HepG2 (cell line): ENCODE measurements around the gene ASCC3. TPM values are rescaled to one million over a fixed set of nuclear protein-coding genes. Genes with fewer than 3 reads are reported as not detected.
A peak's percentile ranks its signal among the peaks of the same experiment; 100 is the strongest.

Source experiments
- ATF5 ChIP-seq: sonication (generic); formaldehyde crosslinking; IDR thresholded peaks from 2 replicates; pipeline ENCODE4 v1.4.0; 2020; ENCODE audit warnings: mild to moderate bottlenecking, low read depth, missing genetic modification reagents
- BRCA1 ChIP-seq: sonication (generic); formaldehyde crosslinking; IDR thresholded peaks from 2 replicates; pipeline ENCODE4 v1.4.0; 2020; ENCODE audit warnings: missing genetic modification reagents
- CSRNP2 ChIP-seq: sonication (generic); formaldehyde crosslinking; conservative IDR thresholded peaks from 2 replicates; pipeline ENCODE4 v1.8.0; 2022; ENCODE audit warnings: low read depth, missing genetic modification reagents
- DPF2 ChIP-seq: sonication (generic); formaldehyde crosslinking; IDR thresholded peaks from 2 replicates; pipeline ENCODE4 v1.4.0; 2020; ENCODE audit warnings: mild to moderate bottlenecking, low read depth, missing genetic modification reagents, borderline replicate concordance
- HNF1A ChIP-seq, 2 experiments: sonication (generic) in 1 of 2; formaldehyde crosslinking in 1 of 2; IDR thresholded peaks; 2 replicates each; pipeline versions ENCODE4 v1.4.0 to v1.6.1; 2016 to 2020; ENCODE audit warnings: borderline replicate concordance in 1 of 2, low read depth in 1 of 2, mild to moderate bottlenecking in 1 of 2, missing genetic modification reagents in 1 of 2
- IRX3 ChIP-seq: sonication (generic); formaldehyde crosslinking; IDR thresholded peaks from 2 replicates; pipeline ENCODE4 v1.8.1; 2023; ENCODE audit warnings: mild to moderate bottlenecking, low read depth, missing genetic modification reagents, borderline replicate concordance
- JUND ChIP-seq: sonication (generic); formaldehyde crosslinking; IDR thresholded peaks from 2 replicates; pipeline ENCODE4 v1.8.0; 2022; ENCODE audit warnings: mild to moderate bottlenecking, missing genetic modification reagents
- NR2C2 ChIP-seq: sonication (generic); formaldehyde crosslinking; IDR thresholded peaks from 2 replicates; pipeline ENCODE4 v1.4.0; 2020; ENCODE audit warnings: missing genetic modification reagents, mild to moderate bottlenecking, moderate library complexity, borderline replicate concordance
- NR2F6 ChIP-seq, 2 experiments: IDR thresholded peaks; 2 replicates each; pipeline ENCODE4 v1.6.1; 2016; ENCODE audit warnings: antibody characterized with exemption in 1 of 2, mild to moderate bottlenecking in 1 of 2
- PRDM10 ChIP-seq: sonication (generic); formaldehyde crosslinking; IDR thresholded peaks from 2 replicates; pipeline ENCODE4 v1.4.0; 2020; ENCODE audit warnings: low read depth, missing genetic modification reagents
- SALL1 ChIP-seq: sonication (generic); formaldehyde crosslinking; IDR thresholded peaks from 2 replicates; pipeline ENCODE4 v1.8.0; 2022; ENCODE audit warnings: mild to moderate bottlenecking, missing genetic modification reagents
- ZFYVE20 ChIP-seq: sonication (generic); formaldehyde crosslinking; IDR thresholded peaks from 2 replicates; pipeline ENCODE4 v1.8.0; 2023; ENCODE audit warnings: low read depth, mild to moderate bottlenecking, moderate library complexity, missing genetic modification reagents, borderline replicate concordance
- ZMAT5 ChIP-seq: sonication (generic); formaldehyde crosslinking; IDR thresholded peaks from 2 replicates; pipeline ENCODE4 v1.5.0; 2020; ENCODE audit warnings: mild to moderate bottlenecking, low read depth, missing genetic modification reagents, borderline replicate concordance
- ZNF33B ChIP-seq: sonication (generic); formaldehyde crosslinking; IDR thresholded peaks from 2 replicates; pipeline ENCODE4 v1.5.1; 2020; ENCODE audit warnings: mild to moderate bottlenecking, missing genetic modification reagents
- ZNF564 ChIP-seq: sonication (generic); formaldehyde crosslinking; IDR thresholded peaks from 2 replicates; pipeline ENCODE4 v1.8.1; 2023; ENCODE audit warnings: mild to moderate bottlenecking, missing genetic modification reagents
- ZNF639 ChIP-seq: conservative IDR thresholded peaks from 2 replicates; pipeline ENCODE4 v1.6.1; 2018; ENCODE audit warnings: missing genetic modification reagents
- polyA plus RNA-seq, 8 experiments: library from polyadenylated mRNA; depleted of rRNA in 3 of 8; stranded (reverse) in 7 of 8; unstranded in 1 of 8; fragments of >200 nt; fragmentation: Illumina TruSeq in 4 of 8; extraction: Trizol in 4 of 8; gene quantifications; 2 replicates each; pipeline versions ENCODE4 v1.2.1 to v1.2.3, GENCODE V29; 2011 to 2016; ENCODE audit warnings: low read depth in 4 of 8, missing spikeins in 1 of 8, mixed read lengths in 1 of 8; ENCODE audit not compliant: insufficient read depth in 1 of 8
- total RNA-seq, 5 experiments: library from RNA; depleted of rRNA; stranded (reverse); fragments of >200 nt; fragmentation: Illumina TruSeq; extraction: Trizol; gene quantifications; 2 replicates each; pipeline ENCODE4 v1.2.3, GENCODE V29; 2016; ENCODE audit warnings: low read depth in 1 of 5

ASCC3 gene
- total and polyA plus RNA-seq, 2 of the 13 experiments (the other 11 are each of a cell fraction or from before 2014, with no cell fraction given): 23.1 to 55.7 TPM

GRCh38 chr6:100482698-100483097 is 398.4 kb downstream of the ASCC3 start (continued):
- TF ChIP-seq ZNF639 (CRISPR knock-in tag) (no peak), IRX3 (CRISPR knock-in tag) (no peak), PRDM10 (CRISPR knock-in tag) (no peak), BRCA1 (CRISPR knock-in tag) (no peak), ZNF33B (no peak), ZMAT5 (CRISPR knock-in tag) (no peak), NR2C2 (CRISPR knock-in tag) (no peak), JUND (no peak), ATF5 (no peak), SALL1 (peak; percentile 52), NR2F6 (IDR thresholded peaks at IDR 0.05) (no peak), NR2F6 (CRISPR knock-in tag; IDR thresholded peaks at IDR 0.05) (peak; percentile 44; the same call in 1 of the 2 replicates), DPF2 (CRISPR knock-in tag) (no peak), ZFYVE20 (CRISPR knock-in tag) (no peak), ZNF564 (CRISPR knock-in tag) (0 out of 2 replicates have a peak, but pooled peaks have one; percentile 50), CSRNP2 (CRISPR knock-in tag) (no peak), HNF1A (IDR thresholded peaks at IDR 0.05; ENCODE audit: low read depth) (no peak), HNF1A (CRISPR knock-in tag; IDR thresholded peaks at IDR 0.05; ENCODE audit: borderline replicate concordance) (0 out of 2 replicates have a peak, but pooled peaks have one; percentile 44)
